ENCODE data around the gene LAMP1.

- TF ChIP-seq POLR2AphosphoS5 (IDR thresholded peaks at IDR 0.05; ENCODE audit: borderline replicate concordance, low read depth, low read length) (no peak), EZH2 (IDR thresholded peaks at IDR 0.05) (no peak)
Observed at GRCh38 chr13:113272701-113273181, 24.3 kb upstream of the LAMP1 start.

All from SK-N-MC (cell line).